Urinary bladder (tissue), 4 donors: ENCODE measurements around the gene FNDC3B. TPM values are rescaled to one million over a fixed set of nuclear protein-coding genes. Genes with fewer than 3 reads are reported as not detected.

Experiments
- DNase-seq: peaks from one replicate; pipeline ENCODE4 v3.0.0-alpha.2; 2015; ENCODE audit errors: extremely low spot score
- H3K27ac ChIP-seq: one replicate; pipeline ENCODE4 v1.5.1; 2013; ENCODE audit warnings: low read depth, mild to moderate bottlenecking, moderate library complexity
- H3K36me3 ChIP-seq: one replicate; pipeline ENCODE4 v1.6.1; 2013; ENCODE audit warnings: mild to moderate bottlenecking, moderate library complexity; ENCODE audit not compliant: insufficient read depth
- H3K4me1 ChIP-seq: one replicate; pipeline ENCODE4 v1.6.1; 2013; ENCODE audit warnings: mild to moderate bottlenecking, moderate library complexity; ENCODE audit not compliant: insufficient read depth
- H3K4me3 ChIP-seq: one replicate; pipeline ENCODE4 v1.5.1; 2013; ENCODE audit warnings: low read depth, low read length
- WGBS: extraction: QIAGEN DNeasy Blood & Tissue Kit; methylation state at CpG from one replicate; pipeline ENCODE4 v1.1.7; 2013; 5-methylcytosine and 5-hydroxymethylcytosine counted together
- polyA plus RNA-seq: library from polyadenylated mRNA; stranded (reverse); fragments of 200-250 nt; gene quantifications from one replicate; pipeline ENCODE4 v1.2.3, GENCODE V29; 2013
- total RNA-seq: library from RNA; depleted of rRNA; stranded (reverse); fragments of >200 nt; gene quantifications from one replicate; pipeline ENCODE4 v1.2.3, GENCODE V29; 2014
- donor health status: healthy with polysubstance abuse.
- donor health status: healthy.

FNDC3B gene
- total and polyA plus RNA-seq, 2 donors = 22.0 to 228 TPM

- Histone ChIP-seq H3K4me3 (no peak overlapping the region), H3K36me3 (peaks cover 6% of the 10 kb centered on the region), H3K4me1 (no peaks in the 10 kb centered on the region), H3K27ac (no peak overlapping the region)
- DNase-seq = no peak
- 82% methylated on average over 3 of the region's 3 CpGs for WGBS
Measured at GRCh38 chr3:172347895-172348679, 308.7 kb downstream of the FNDC3B start.

GRCh38 chr3:172351895-172352466 is 312.6 kb downstream of the FNDC3B start:
- H3K4me1 ChIP-seq = no peaks in the 10 kb centered on the region
- H3K4me3 ChIP-seq = no peak overlapping the region
- no peak overlapping the region for H3K27ac ChIP-seq
- peaks cover 2% of the 10 kb centered on the region for H3K36me3 ChIP-seq
- no peak for DNase-seq
- 90% methylated on average over 9 of the region's 9 CpGs for WGBS

GRCh38 chr3:172352786-172353185 is 313.4 kb downstream of the FNDC3B start:
- Histone ChIP-seq H3K4me1 (no peaks in the 10 kb centered on the region), H3K4me3 (no peak overlapping the region), H3K36me3 (peaks cover 2% of the 10 kb centered on the region), H3K27ac (no peak overlapping the region)
- WGBS = 93% methylated on average over 10 of the region's 10 CpGs
- no peak for DNase-seq

GRCh38 chr3:172354931-172355499 is 315.6 kb downstream of the FNDC3B start:
- DNase-seq = no peak
- Histone ChIP-seq H3K4me3 (no peak overlapping the region), H3K4me1 (no peaks in the 10 kb centered on the region), H3K36me3 (peaks cover 2% of the 10 kb centered on the region), H3K27ac (no peak overlapping the region)
- WGBS = 86% methylated on average over 3 of the region's 3 CpGs

- Histone ChIP-seq H3K36me3 (no peaks in the 10 kb centered on the region), H3K4me1 (no peaks in the 10 kb centered on the region), H3K4me3 (no peak overlapping the region), H3K27ac (peak overlapping the region; percentile 32)
- DNase-seq = peak; percentile 26
- WGBS = 39% methylated on average over 2 of the region's 2 CpGs
Measured at GRCh38 chr3:172355836-172356235, 316.5 kb downstream of the FNDC3B start.

GRCh38 chr3:172356427-172356826 is 317.0 kb downstream of the FNDC3B start:
- H3K27ac ChIP-seq = no peak overlapping the region
- 93% methylated on average over 5 of the region's 5 CpGs for WGBS

GRCh38 chr3:172357850-172358754 is 318.7 kb downstream of the FNDC3B start:
- no peak overlapping the region for H3K27ac ChIP-seq
- no peak for DNase-seq
- no peaks in the 10 kb centered on the region for H3K4me1 ChIP-seq
- 75% methylated on average over 6 of the region's 6 CpGs for WGBS
- H3K36me3 ChIP-seq = no peaks in the 10 kb centered on the region
- no peak overlapping the region for H3K4me3 ChIP-seq

More at GRCh38 chr3:172356427-172356826, 317.0 kb downstream of the FNDC3B start:
- H3K4me3 ChIP-seq = no peak overlapping the region
- H3K4me1 ChIP-seq = no peaks in the 10 kb centered on the region
- no peak for DNase-seq
- H3K36me3 ChIP-seq = no peaks in the 10 kb centered on the region

- H3K36me3 ChIP-seq = no peaks in the 10 kb centered on the region
- H3K27ac ChIP-seq = no peak overlapping the region
- H3K4me3 ChIP-seq = no peak overlapping the region
- no peak for DNase-seq
- H3K4me1 ChIP-seq = no peaks in the 10 kb centered on the region
- WGBS = 98% methylated on average over 1 of the region's 1 CpG
Measured at GRCh38 chr3:172359231-172359630, 319.9 kb downstream of the FNDC3B start.

GRCh38 chr3:172359996-172360395 is 320.6 kb downstream of the FNDC3B start:
- 96% methylated on average over 2 of the region's 2 CpGs for WGBS
- no peak overlapping the region for H3K4me3 ChIP-seq
- no peaks in the 10 kb centered on the region for H3K4me1 ChIP-seq
- H3K27ac ChIP-seq = no peak overlapping the region
- DNase-seq = no peak
- H3K36me3 ChIP-seq = no peaks in the 10 kb centered on the region

GRCh38 chr3:172362583-172362982 is 323.2 kb downstream of the FNDC3B start:
- 82% methylated on average over 1 of the region's 1 CpG for WGBS
- no peak overlapping the region for H3K4me3 ChIP-seq
- H3K27ac ChIP-seq = no peak overlapping the region
- no peaks in the 10 kb centered on the region for H3K4me1 ChIP-seq
- no peak for DNase-seq
- no peaks in the 10 kb centered on the region for H3K36me3 ChIP-seq

- Histone ChIP-seq H3K4me3 (no peak overlapping the region), H3K36me3 (no peaks in the 10 kb centered on the region), H3K27ac (no peak overlapping the region), H3K4me1 (no peaks in the 10 kb centered on the region)
- no peak for DNase-seq
- 93% methylated on average over 3 of the region's 3 CpGs for WGBS
Measured at GRCh38 chr3:172364374-172365027, 325.1 kb downstream of the FNDC3B start.

- no peak overlapping the region for H3K4me3 ChIP-seq
- H3K4me1 ChIP-seq = no peaks in the 10 kb centered on the region
- no peaks in the 10 kb centered on the region for H3K36me3 ChIP-seq
- DNase-seq = no peak
- H3K27ac ChIP-seq = no peak overlapping the region
- 94% methylated on average over 3 of the region's 3 CpGs for WGBS
Measured at GRCh38 chr3:172365028-172365567, 325.7 kb downstream of the FNDC3B start.
